ENCODE data around the gene DZIP1. TPM values are rescaled to one million over a fixed set of nuclear protein-coding genes. Genes with fewer than 3 reads are reported as not detected.

Gene DZIP1
- total RNA-seq, 1 experiment from 2014 or later = not detected

DNA sequence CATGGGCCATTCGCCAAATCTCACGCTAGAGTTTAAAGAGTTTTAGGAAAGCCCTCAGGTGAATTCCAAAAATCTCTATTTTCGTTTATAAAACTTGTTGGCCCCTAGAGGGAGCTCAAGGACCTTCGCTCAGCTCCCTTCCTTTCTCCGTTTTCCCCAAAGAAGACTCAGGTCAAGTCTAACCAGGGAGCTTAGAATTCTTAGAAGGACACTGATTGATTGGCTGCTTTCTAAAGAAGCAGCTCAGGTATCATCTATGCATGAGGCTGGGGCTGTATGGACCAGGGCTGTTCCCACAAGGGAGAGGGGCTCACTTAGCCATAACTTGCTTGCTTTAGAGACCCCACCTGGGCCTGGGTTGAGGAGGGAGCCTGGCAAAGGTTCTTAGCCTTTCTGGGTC, 20.5 kb downstream of the DZIP1 start:
- Histone ChIP-seq H3K36me3 (ENCODE audit: insufficient read depth, low read length) (no peaks in the 10 kb centered on the region), H3K79me2 (ENCODE audit: low read length) (no peaks in the 10 kb centered on the region), H3K9ac (ENCODE audit: low read length) (no peak overlapping the region), H2AFZ (ENCODE audit: low read length) (no peak overlapping the region), H3K27me3 (ENCODE audit: low read length) (no peaks in the 10 kb centered on the region), H3K4me3 (ENCODE audit: low read length) (no peak overlapping the region), H3K27ac (ENCODE audit: low read length) (no peak overlapping the region), H3K4me2 (ENCODE audit: low read depth, low read length, poor library complexity, severe bottlenecking) (no peak overlapping the region), H4K20me1 (ENCODE audit: insufficient read depth, low read depth, low read length) (no peaks in the 10 kb centered on the region), H3K4me1 (ENCODE audit: low read length) (no peaks in the 10 kb centered on the region), H3K9me2 (replicated peaks; ENCODE audit: insufficient read depth, low read length) (no peaks in the 10 kb centered on the region), H3K9me3 (ENCODE audit: low read length) (no peaks in the 10 kb centered on the region)
- peak; percentile 81 for DNase-seq

DNA sequence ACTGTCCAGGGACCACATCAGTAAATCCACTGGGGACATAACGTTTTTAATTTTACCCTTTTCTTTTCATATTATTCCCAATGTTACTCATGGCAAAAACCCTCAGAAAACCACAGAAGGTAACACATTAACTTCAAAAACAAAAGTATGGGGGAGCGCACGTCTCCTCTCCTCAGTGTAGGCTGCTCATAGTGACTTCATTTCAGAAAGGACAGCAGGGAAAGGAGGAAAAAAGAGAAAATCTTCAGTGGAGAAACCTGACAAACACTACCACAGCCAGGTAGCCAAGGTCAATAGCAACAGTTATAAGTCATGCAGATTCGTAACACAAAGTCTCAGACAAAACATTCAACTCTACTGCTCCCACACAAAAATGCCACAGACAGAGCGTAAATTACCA, 21.4 kb downstream of the DZIP1 start:
- no peak overlapping the region for H3K9ac ChIP-seq (ENCODE audit: low read length)
- no peak overlapping the region for H3K4me2 ChIP-seq (ENCODE audit: low read depth, low read length, poor library complexity, severe bottlenecking)
- no peaks in the 10 kb centered on the region for H3K79me2 ChIP-seq (ENCODE audit: low read length)
- no peaks in the 10 kb centered on the region for H3K27me3 ChIP-seq (ENCODE audit: low read length)
- no peak overlapping the region for H3K27ac ChIP-seq (ENCODE audit: low read length)
- no peaks in the 10 kb centered on the region for H4K20me1 ChIP-seq (ENCODE audit: insufficient read depth, low read depth, low read length)
- no peaks in the 10 kb centered on the region for H3K4me1 ChIP-seq (ENCODE audit: low read length)
- H3K36me3 ChIP-seq (ENCODE audit: insufficient read depth, low read length) = no peaks in the 10 kb centered on the region
- H2AFZ ChIP-seq (ENCODE audit: low read length) = no peak overlapping the region
- no peaks in the 10 kb centered on the region for H3K9me3 ChIP-seq (ENCODE audit: low read length)
- no peak overlapping the region for H3K4me3 ChIP-seq (ENCODE audit: low read length)
- no peak for DNase-seq
- H3K9me2 ChIP-seq (replicated peaks; ENCODE audit: insufficient read depth, low read length) = no peaks in the 10 kb centered on the region

DNA sequence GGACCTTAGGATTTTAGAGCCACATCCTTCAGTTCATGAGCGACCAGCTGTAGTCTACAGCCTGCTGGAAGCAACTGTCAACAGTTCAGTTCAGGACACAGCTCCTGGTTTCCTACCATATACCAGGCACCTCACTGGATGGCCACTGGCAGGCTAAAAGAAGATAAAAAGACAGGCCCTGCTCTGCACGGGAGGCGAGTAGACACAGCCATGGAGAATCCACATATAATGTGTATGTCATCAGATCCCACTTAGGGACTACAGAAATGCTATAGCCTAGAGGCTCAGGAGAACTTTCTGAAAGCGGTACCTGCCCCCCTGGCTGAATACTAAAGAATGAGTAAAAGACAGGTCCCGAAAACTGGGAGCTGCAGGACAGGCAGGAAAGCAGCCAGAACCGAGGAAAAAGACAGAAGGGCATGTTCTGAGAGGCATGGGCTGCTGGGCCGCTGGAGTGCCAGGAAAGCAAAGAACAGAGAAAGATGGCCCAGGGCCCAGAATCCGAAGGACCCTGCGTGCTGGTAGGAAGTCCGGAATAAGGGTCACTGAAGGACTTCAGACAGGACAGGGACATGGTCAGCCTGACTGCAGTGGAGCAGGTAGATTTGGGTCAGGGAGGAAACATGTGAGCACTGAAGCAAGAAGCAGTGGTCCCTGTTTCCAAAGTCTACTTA, 23.5 kb downstream of the DZIP1 start:
- H3K4me3 ChIP-seq (ENCODE audit: low read length) = no peak overlapping the region
- H3K9me2 ChIP-seq (replicated peaks; ENCODE audit: insufficient read depth, low read length) = no peaks in the 10 kb centered on the region
- no peaks in the 10 kb centered on the region for H3K9me3 ChIP-seq (ENCODE audit: low read length)
- no peak for DNase-seq
- H3K27me3 ChIP-seq (ENCODE audit: low read length) = no peaks in the 10 kb centered on the region
- H3K9ac ChIP-seq (ENCODE audit: low read length) = no peak overlapping the region
- H3K4me1 ChIP-seq (ENCODE audit: low read length) = no peaks in the 10 kb centered on the region
- H4K20me1 ChIP-seq (ENCODE audit: insufficient read depth, low read depth, low read length) = no peaks in the 10 kb centered on the region
- no peak overlapping the region for H2AFZ ChIP-seq (ENCODE audit: low read length)
- H3K79me2 ChIP-seq (ENCODE audit: low read length) = no peaks in the 10 kb centered on the region
- no peak overlapping the region for H3K4me2 ChIP-seq (ENCODE audit: low read depth, low read length, poor library complexity, severe bottlenecking)
- no peaks in the 10 kb centered on the region for H3K36me3 ChIP-seq (ENCODE audit: insufficient read depth, low read length)
- no peak overlapping the region for H3K27ac ChIP-seq (ENCODE audit: low read length)

DNA sequence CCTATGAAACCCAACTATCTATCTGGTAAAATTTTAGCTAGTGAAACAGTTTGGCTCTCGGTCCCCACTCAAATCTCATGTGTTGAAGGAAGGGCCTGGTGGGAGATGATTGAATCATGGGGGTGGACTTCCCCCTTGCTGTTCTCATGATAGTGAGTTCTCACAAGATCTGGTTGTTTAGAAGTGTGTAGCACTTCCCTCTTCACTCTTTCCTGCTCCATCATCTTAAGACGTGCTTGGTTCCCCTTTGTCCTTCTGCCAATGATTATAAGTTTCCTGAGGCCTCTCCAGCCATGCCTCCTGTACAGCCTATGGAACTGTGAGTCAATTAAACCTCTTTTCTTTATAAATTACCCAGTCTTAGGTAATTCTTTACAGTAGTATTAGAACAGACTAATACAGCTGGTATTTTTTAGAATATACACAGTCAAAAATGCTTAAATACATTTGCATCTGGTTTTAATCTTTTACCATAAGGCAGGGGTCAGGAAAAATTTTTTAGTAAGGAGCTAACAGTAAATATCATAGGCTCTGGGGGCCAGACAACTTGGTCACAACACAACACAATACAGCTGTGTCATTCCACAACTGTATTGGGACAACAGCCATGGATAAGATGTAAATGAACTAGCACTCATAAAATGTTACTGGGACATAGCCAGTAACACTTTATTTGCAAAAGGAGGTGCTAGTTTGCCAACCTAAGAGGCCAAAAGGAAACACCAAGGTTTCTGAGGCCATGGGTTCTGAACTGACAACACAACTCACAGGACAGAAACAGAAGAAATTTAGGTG, 24.3 kb downstream of the DZIP1 start:
- Histone ChIP-seq H3K27me3 (ENCODE audit: low read length) (no peaks in the 10 kb centered on the region), H3K4me3 (ENCODE audit: low read length) (no peak overlapping the region), H3K79me2 (ENCODE audit: low read length) (no peaks in the 10 kb centered on the region), H4K20me1 (ENCODE audit: insufficient read depth, low read depth, low read length) (no peaks in the 10 kb centered on the region), H3K4me2 (ENCODE audit: low read depth, low read length, poor library complexity, severe bottlenecking) (no peak overlapping the region), H3K36me3 (ENCODE audit: insufficient read depth, low read length) (no peaks in the 10 kb centered on the region), H3K27ac (ENCODE audit: low read length) (no peak overlapping the region), H2AFZ (ENCODE audit: low read length) (no peak overlapping the region), H3K9ac (ENCODE audit: low read length) (no peak overlapping the region), H3K4me1 (ENCODE audit: low read length) (no peaks in the 10 kb centered on the region), H3K9me2 (replicated peaks; ENCODE audit: insufficient read depth, low read length) (no peaks in the 10 kb centered on the region), H3K9me3 (ENCODE audit: low read length) (no peaks in the 10 kb centered on the region)
- DNase-seq = no peak

DNA sequence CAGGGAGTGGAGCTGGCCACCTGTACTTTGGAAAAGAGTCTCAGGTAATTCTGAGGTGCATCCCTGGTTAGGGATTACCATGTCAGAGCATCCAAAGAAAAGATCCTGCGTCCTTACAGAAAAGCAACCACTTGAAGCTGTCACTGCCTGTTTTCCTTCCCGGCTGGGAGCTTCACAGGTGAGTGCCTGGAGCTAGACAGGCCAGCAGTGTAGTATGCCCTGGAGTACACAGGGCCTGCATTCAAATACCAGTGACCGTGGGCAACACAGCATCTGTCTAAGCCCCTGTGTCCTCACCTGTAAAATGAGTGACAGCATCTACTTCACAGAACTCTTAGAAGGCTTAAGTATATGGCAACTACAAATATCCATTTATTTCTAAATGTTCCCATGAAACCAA, 29.0 kb downstream of the DZIP1 start:
- no peaks in the 10 kb centered on the region for H3K4me1 ChIP-seq (ENCODE audit: low read length)

DNA sequence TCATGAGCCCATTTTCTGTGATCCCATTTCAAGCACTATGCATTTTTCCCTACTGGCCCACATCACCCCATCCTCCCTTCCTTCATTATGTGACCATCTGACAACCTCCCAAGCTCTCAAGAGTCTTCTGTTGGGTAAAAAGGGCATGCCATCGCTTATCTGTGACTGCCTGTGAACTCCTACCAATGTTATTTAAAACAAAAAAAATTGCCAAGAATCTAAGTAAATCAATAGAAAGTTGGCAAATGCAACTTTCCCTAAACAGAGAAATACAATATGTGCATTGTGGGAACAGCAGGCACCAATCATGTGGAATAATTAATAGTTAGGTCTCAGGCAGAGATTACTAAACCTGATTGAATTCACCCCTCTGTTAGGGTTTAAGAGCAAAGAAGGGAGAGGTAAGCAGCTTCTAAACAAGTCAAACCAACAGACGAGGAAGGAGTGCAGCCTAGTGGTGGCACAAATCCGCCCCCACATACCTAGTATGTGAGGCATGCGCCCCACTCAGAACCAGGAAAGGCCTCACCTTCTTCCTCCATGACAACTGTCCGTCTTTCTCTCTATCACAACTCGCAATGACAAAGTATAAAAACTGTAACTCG, 29.8 kb downstream of the DZIP1 start:
- H3K9me2 ChIP-seq (replicated peaks; ENCODE audit: insufficient read depth, low read length) = no peaks in the 10 kb centered on the region
- DNase-seq = no peak
- H3K27me3 ChIP-seq (ENCODE audit: low read length) = no peaks in the 10 kb centered on the region
- H3K27ac ChIP-seq (ENCODE audit: low read length) = no peak overlapping the region
- no peaks in the 10 kb centered on the region for H3K4me1 ChIP-seq (ENCODE audit: low read length)
- H4K20me1 ChIP-seq (ENCODE audit: insufficient read depth, low read depth, low read length) = no peaks in the 10 kb centered on the region
- H3K4me2 ChIP-seq (ENCODE audit: low read depth, low read length, poor library complexity, severe bottlenecking) = no peak overlapping the region
- H3K9ac ChIP-seq (ENCODE audit: low read length) = no peak overlapping the region
- H3K4me3 ChIP-seq (ENCODE audit: low read length) = no peak overlapping the region
- no peaks in the 10 kb centered on the region for H3K9me3 ChIP-seq (ENCODE audit: low read length)
- H2AFZ ChIP-seq (ENCODE audit: low read length) = no peak overlapping the region
- H3K79me2 ChIP-seq (ENCODE audit: low read length) = no peaks in the 10 kb centered on the region
- H3K36me3 ChIP-seq (ENCODE audit: insufficient read depth, low read length) = no peaks in the 10 kb centered on the region

More for the DNA sequence above, 29.0 kb downstream of the DZIP1 start:
- no peaks in the 10 kb centered on the region for H3K79me2 ChIP-seq (ENCODE audit: low read length)
- no peak overlapping the region for H3K27ac ChIP-seq (ENCODE audit: low read length)
- no peaks in the 10 kb centered on the region for H3K9me2 ChIP-seq (replicated peaks; ENCODE audit: insufficient read depth, low read length)
- no peak for DNase-seq
- H3K4me3 ChIP-seq (ENCODE audit: low read length) = no peak overlapping the region
- no peak overlapping the region for H2AFZ ChIP-seq (ENCODE audit: low read length)
- H3K27me3 ChIP-seq (ENCODE audit: low read length) = no peaks in the 10 kb centered on the region
- no peaks in the 10 kb centered on the region for H4K20me1 ChIP-seq (ENCODE audit: insufficient read depth, low read depth, low read length)
- H3K9me3 ChIP-seq (ENCODE audit: low read length) = no peaks in the 10 kb centered on the region
- H3K36me3 ChIP-seq (ENCODE audit: insufficient read depth, low read length) = no peaks in the 10 kb centered on the region
- H3K9ac ChIP-seq (ENCODE audit: low read length) = no peak overlapping the region
- no peak overlapping the region for H3K4me2 ChIP-seq (ENCODE audit: low read depth, low read length, poor library complexity, severe bottlenecking)

DNA sequence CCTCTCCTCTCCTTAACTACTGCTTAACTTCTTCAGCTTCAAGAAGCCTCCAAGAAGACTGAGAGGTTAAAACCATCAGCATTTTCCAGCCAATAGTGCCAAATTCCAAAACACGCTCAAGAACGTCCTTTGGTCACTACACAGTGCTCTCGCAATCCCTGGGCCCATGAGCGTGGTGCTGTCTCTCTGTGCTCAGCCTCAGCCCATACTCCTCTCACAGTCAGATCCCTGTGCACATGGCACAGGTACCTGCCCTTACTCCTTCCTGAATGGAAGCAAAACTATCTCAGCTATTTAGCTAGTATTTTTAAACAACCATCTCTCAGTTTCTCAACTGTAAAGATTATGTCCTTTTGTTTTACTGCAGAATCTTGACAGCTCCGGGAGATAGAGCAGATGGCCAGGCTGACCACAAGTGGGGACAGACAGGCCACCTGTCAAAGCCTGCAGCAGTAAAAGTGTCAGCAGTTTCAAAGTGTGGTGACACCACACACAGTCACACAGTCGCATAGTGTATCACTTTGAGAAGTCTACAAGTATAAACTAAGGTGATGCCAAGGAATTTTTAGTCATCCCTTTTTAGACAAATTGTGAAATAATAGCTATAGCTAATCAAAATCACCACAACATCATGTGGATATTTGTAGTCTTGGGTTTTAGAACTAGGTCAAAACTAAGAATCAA, 35.7 kb downstream of the DZIP1 start:
- H3K4me2 ChIP-seq (ENCODE audit: low read depth, low read length, poor library complexity, severe bottlenecking) = no peak overlapping the region
- H3K4me3 ChIP-seq (ENCODE audit: low read length) = no peak overlapping the region
- H3K27me3 ChIP-seq (ENCODE audit: low read length) = no peaks in the 10 kb centered on the region
- H4K20me1 ChIP-seq (ENCODE audit: insufficient read depth, low read depth, low read length) = no peaks in the 10 kb centered on the region
- no peak overlapping the region for H3K27ac ChIP-seq (ENCODE audit: low read length)
- no peaks in the 10 kb centered on the region for H3K9me3 ChIP-seq (ENCODE audit: low read length)
- DNase-seq = no peak
- H3K4me1 ChIP-seq (ENCODE audit: low read length) = peaks cover 12% of the 10 kb centered on the region
- H3K36me3 ChIP-seq (ENCODE audit: insufficient read depth, low read length) = no peaks in the 10 kb centered on the region
- H2AFZ ChIP-seq (ENCODE audit: low read length) = no peak overlapping the region
- no peaks in the 10 kb centered on the region for H3K79me2 ChIP-seq (ENCODE audit: low read length)
- no peaks in the 10 kb centered on the region for H3K9me2 ChIP-seq (replicated peaks; ENCODE audit: insufficient read depth, low read length)
- H3K9ac ChIP-seq (ENCODE audit: low read length) = no peak overlapping the region

DNA sequence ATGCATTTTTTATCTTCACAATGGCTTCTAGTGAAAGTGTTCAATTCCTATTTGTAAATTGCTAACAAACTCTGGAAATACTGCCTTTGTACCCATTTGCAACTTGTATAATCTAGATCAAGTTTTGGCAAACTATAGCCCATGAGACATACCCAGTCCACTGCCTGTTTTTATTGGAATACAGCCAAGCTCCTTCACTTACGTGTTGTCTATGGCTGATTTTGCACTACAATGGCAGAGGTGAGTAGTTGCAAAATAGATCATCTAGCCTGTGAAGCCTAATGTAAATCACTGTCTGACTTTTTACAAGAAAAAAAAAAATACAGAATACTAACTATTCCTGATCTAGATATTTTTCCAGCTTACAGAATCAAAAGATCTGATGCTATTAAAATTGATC, 37.1 kb downstream of the DZIP1 start:
- Histone ChIP-seq H3K27ac (ENCODE audit: low read length) (no peak overlapping the region), H3K79me2 (ENCODE audit: low read length) (no peaks in the 10 kb centered on the region), H4K20me1 (ENCODE audit: insufficient read depth, low read depth, low read length) (no peaks in the 10 kb centered on the region), H3K9me2 (replicated peaks; ENCODE audit: insufficient read depth, low read length) (no peaks in the 10 kb centered on the region), H3K9ac (ENCODE audit: low read length) (no peak overlapping the region), H3K36me3 (ENCODE audit: insufficient read depth, low read length) (no peaks in the 10 kb centered on the region), H3K4me3 (ENCODE audit: low read length) (no peak overlapping the region), H3K27me3 (ENCODE audit: low read length) (no peaks in the 10 kb centered on the region), H3K4me2 (ENCODE audit: low read depth, low read length, poor library complexity, severe bottlenecking) (no peak overlapping the region), H2AFZ (ENCODE audit: low read length) (no peak overlapping the region), H3K9me3 (ENCODE audit: low read length) (no peaks in the 10 kb centered on the region), H3K4me1 (ENCODE audit: low read length) (peaks cover 12% of the 10 kb centered on the region)
- no peak for DNase-seq

Measured in Karpas-422 (cell line).